GM12801 (cell line): ENCODE data around the gene POLG.

Experiments used
- TF ChIP-seq, protein P1 (sequence below): IDR thresholded peaks from one replicate; pipeline ENCODE4 v1.5.1; 2011; ENCODE audit warnings: control low read depth; ENCODE audit not compliant: insufficient read length; ENCODE audit errors: extremely low read depth

The POLG gene

DNA sequence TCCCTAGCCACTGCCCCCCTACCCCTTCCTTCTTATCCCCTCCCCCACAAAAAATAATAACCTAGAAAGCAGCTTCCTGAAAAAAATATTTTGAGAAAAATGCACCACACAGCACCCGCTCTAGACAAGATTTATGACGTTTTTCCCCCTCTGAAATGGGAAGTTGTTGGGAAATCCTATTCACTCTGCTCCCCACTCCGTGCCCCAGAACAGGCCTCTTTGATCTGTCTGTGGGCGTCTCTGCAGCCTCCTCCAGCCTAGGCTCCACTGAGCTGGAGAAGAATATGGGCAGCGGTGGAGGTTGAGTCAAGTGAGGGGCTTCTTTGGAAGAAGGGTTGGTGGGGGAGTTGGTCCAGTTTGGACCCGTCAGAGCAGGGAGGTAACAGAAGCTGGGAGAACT, 28.5 kb upstream of the POLG start:
- TF ChIP-seq, protein P1, sequence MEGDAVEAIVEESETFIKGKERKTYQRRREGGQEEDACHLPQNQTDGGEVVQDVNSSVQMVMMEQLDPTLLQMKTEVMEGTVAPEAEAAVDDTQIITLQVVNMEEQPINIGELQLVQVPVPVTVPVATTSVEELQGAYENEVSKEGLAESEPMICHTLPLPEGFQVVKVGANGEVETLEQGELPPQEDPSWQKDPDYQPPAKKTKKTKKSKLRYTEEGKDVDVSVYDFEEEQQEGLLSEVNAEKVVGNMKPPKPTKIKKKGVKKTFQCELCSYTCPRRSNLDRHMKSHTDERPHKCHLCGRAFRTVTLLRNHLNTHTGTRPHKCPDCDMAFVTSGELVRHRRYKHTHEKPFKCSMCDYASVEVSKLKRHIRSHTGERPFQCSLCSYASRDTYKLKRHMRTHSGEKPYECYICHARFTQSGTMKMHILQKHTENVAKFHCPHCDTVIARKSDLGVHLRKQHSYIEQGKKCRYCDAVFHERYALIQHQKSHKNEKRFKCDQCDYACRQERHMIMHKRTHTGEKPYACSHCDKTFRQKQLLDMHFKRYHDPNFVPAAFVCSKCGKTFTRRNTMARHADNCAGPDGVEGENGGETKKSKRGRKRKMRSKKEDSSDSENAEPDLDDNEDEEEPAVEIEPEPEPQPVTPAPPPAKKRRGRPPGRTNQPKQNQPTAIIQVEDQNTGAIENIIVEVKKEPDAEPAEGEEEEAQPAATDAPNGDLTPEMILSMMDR = no peak

DNA sequence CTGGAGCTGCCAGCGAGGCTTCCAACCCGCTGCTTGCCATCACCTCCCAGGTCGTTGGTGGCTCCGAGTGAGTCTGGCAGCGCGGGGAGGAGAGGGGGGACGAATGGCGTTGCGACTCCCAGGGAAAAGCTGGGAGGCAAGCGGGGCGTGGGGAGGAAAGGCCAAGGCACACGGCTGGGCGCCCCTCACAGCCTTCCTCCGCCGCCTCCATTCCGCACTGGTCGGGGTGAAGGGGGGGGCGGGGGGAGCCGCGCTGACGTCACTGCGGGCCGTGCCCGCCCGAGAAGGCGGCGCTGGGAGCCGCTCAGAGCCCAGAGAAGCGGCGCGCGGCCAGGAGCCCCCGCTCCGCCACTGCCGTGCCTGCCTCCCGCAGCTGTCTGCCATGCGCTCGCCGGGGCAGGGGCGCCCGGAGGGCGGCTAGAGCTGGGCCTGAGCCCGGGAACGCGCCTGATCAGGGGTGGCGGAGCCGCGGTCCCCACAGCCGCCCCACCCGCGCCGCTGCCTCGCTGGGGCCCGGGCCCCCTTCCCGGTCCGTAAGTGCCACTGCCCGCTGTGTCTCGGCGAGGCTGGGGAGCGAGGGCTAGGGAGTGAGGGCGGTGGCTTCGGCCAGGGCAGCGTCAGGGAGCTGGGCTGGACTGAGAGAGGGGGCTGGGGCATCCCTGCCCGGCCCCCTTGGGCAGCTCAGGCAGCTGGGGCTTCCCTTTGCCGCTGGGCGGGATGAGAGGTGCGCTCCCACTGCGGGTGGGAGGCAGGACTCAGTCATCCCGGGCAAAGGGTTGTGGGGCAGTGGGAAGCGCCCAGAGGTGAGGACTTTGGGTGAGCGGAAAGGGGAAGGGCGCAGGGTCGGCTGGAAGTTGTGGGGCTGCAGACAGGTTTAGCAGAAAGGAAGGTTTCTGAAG, 27.8 kb upstream of the POLG start:
- TF ChIP-seq, protein P1 = no peak

DNA sequence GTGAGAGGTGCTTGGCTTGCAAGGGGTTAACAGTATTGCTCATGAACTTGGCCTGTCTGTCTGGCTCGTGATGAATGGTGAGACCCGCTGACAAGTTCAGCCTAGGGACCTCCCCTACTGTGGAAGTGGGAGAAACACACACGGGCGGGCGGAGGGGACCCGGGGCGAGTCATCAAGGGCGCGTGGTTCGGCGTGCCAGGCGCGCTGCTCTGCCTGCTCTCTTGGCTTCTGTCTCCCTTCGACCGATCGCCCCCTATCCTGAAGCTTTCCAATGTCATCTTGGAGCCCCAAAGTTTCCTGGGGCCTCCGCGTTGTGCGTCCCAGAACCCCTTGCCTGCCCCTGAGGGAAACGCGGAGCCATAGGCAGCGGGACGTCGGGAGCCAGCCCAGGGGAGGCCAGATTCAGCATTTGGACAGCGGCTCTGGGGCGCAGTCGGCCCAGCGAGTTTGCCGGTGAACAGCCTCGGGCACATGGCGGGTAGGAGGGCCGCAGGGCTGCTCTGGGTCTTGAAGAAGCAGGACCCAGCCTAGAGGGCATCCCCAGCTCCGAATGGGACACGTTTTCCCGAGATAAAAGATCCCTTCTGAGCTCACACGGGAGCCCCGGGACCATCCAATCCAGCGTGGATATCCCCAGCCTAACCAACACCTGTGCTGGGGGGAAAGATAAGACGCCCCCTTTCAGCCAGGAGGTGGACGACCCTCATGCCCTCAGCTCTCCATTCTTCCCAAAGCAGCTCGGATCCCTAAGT, 27.0 kb upstream of the POLG start:
- TF ChIP-seq, protein P1 = no peak

DNA sequence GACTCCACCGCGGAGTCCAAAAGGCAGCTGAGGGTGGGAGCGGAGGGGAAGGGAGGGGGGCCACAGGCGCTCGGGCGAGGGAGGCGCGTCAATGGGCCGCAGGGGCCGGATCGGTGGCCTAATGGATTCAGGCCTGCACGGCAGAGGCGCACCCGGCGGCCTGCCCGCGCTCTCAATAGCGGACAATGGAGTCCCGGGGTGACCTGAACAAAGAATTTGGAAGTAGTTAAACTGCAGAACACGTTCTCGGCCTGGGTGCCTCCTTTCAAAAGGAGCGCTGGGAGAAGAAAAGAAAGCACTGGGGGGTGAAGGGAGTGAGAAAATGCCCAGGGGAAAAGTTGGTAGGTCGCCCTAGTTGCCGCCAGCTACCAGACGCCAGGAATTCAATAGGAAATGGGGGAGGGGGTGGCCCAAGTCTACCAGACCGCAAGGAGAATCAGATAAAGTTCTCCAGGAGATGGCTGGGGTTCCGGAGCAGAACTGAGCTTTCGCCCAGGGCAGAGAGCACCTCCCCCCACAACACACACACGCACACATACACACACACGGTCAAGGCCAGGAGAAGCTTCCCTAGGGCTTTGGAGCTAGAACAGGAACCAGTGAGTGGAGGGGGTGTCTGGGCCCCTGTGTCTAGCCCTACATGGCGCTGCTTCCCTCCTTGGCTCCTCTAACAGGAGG, 25.8 kb upstream of the POLG start:
- TF ChIP-seq, protein P1 = no peak

DNA sequence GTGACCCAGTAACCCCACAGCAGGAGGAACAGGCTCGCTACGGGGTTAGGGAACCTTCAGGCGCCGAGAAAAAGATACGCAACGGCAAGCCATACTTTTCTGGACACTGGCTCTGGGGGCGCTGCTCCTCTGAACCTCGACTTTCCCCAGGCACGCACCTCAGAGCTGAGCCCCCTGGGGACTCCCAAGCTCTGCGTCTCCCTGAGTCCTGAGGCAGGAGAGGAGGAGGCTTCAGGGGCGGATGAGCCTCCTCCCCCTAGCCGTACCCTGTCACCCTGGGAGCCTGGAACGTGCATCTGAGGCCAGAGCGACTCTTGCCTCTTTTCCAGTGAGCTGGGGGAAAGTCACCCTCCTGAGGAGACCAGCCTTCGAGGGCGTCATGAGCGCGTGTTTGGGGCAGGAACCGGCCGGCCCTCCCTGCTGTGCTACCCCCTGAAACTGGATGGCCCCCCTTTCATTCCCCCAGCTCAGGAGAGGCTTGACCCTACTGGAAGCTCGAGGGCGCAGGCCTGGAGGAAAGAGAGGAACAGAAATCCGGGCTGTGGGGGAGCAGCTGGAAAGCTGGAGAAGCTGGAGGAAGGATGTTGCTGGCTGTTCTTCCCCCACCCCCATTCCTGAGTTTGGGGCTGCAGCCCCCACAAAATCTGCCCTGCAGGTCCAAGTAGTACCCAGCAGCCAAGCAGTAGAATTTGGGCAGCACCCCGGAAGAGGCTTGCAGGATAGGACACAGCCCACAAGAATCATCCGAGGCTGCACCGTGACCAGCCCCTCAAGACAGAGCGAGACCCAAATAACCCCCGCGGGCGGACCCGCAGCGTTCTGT, 25.1 kb upstream of the POLG start:
- TF ChIP-seq, protein P1 = no peak

DNA sequence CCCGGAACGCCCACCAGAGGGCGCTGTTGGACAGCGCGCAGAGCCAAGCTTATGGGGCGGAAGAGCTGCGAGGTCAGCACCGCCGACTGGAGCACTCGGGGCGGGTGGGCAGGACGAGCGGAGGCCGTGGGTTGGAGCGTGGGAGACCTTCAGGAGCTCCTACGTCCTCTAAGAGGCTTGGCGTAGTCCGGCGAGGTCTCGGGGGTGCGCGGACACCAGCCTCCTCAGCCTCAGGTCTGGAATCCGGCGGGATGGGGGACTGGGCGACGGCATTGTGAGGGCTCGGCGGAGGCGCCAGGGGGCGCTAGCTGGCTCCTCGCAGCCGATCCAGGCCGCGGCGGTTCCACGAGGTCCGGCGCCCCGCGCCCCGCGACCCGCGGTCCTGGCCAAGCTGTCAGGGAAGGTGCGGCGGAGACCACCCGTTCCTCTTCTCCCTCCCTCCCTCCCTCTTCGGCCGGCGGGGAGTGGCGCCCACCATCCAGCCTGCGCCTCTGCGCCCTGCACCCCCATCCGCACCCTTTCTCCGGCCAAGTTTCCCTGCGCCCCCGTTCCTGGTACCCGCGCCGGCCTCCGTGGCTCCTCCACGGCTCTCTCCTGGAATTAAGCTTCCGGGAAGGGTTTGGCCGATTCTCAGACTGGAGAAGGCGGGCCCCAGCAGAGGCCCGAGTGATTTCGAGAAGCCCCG, 24.3 kb upstream of the POLG start:
- TF ChIP-seq, protein P1 = no peak
